B cell (primary cell): ENCODE results near the gene TMED7. TPM values are rescaled to one million over a fixed set of nuclear protein-coding genes. Genes with fewer than 3 reads are reported as not detected.

Experiments used
- ATAC-seq: fragments of 200-7000 bp; cut with Tn5 transposase; one replicate; pipeline ENCODE4 v1.10.0; 2021; ENCODE audit warnings: low read depth, mild to moderate bottlenecking, moderate number of reproducible peaks, moderate library complexity
- CTCF ChIA-PET: fragments of 350-600 bp; sonication (Branson Sonifier 250); formaldehyde crosslinking; loops from one replicate; lab custom pipeline; 2021; ENCODE audit warnings: antibody characterized with exemption, inconsistent platforms; lab: Charles Lee
- POLR2A ChIA-PET: fragments of 350-600 bp; sonication (Branson Sonifier 250); formaldehyde crosslinking; loops from one replicate; lab custom pipeline; 2021; ENCODE audit warnings: antibody characterized with exemption; lab: Charles Lee
- DNase-seq: peaks from one replicate; pipeline ENCODE4 v3.0.0; 2013
- H2AFZ ChIP-seq: 2 replicates; pipeline ENCODE4 v1.6.1; 2012; ENCODE audit warnings: mild to moderate bottlenecking, low read depth, low read length; ENCODE audit not compliant: insufficient read depth, poor library complexity, severe bottlenecking
- H3K27ac ChIP-seq, 2 donors: 1 replicate in 1 of 2; 2 replicates in 1 of 2; pipeline ENCODE4 v1.5.1; 2012 to 2013; ENCODE audit warnings: low read length in 2 of 2, mild to moderate bottlenecking in 2 of 2, moderate library complexity in 1 of 2
- H3K27me3 ChIP-seq, 4 experiments: fragments of 200-600 bp in 1 of 4; sonication (generic) in 1 of 4; replicated peaks in 1 of 4; 1 replicate in 2 of 4; 2 replicates in 2 of 4; pipeline versions ENCODE4 v1.6.1 to v1.7.0; 2013 to 2016; ENCODE audit warnings: low read length in 3 of 4, mild to moderate bottlenecking in 2 of 4, mixed read lengths in 1 of 4, moderate library complexity in 1 of 4; ENCODE audit not compliant: insufficient read depth in 4 of 4, control insufficient read depth in 3 of 4; ENCODE audit errors: control extremely low read depth in 1 of 4
- H3K36me3 ChIP-seq, 2 experiments: replicated peaks in 1 of 2; 1 replicate in 1 of 2; 2 replicates in 1 of 2; pipeline versions ENCODE4 v1.6.1 to v1.7.1; 2013; ENCODE audit warnings: low read length in 1 of 2; ENCODE audit not compliant: insufficient read depth in 2 of 2, control insufficient read depth in 1 of 2; ENCODE audit errors: control extremely low read depth in 1 of 2, extremely low read depth in 1 of 2
- H3K4me1 ChIP-seq, 2 donors: fragments of 200-600 bp in 1 of 2; sonication (generic) in 1 of 2; 1 replicate in 1 of 2; 2 replicates in 1 of 2; pipeline versions ENCODE4 v1.5.1 to v1.6.1; 2013 to 2017; ENCODE audit warnings: low read length in 2 of 2; ENCODE audit not compliant: control insufficient read depth in 2 of 2, insufficient read depth in 2 of 2
- H3K4me2 ChIP-seq: replicated peaks from 2 replicates; pipeline ENCODE3; 2012; ENCODE audit warnings: mild to moderate bottlenecking, low read depth, low read length; ENCODE audit not compliant: poor library complexity, severe bottlenecking
- H3K4me3 ChIP-seq, 5 experiments: fragments of 200-600 bp in 1 of 5; sonication (generic) in 1 of 5; 1 replicate in 3 of 5; 2 replicates in 2 of 5; pipeline versions ENCODE4 v1.5.1 to v1.7.0; 2011 to 2016; ENCODE audit warnings: low read length in 4 of 5, mild to moderate bottlenecking in 4 of 5, low read depth in 2 of 5, control low read depth in 1 of 5, moderate library complexity in 1 of 5; ENCODE audit not compliant: insufficient read depth in 1 of 5; ENCODE audit errors: control extremely low read depth in 1 of 5, extremely low read depth in 1 of 5
- H3K79me2 ChIP-seq: fragments of 200-600 bp; sonication (generic); one replicate; pipeline ENCODE4 v1.6.0; 2016; ENCODE audit warnings: low read length; ENCODE audit not compliant: control insufficient read depth, insufficient read depth
- H3K9ac ChIP-seq: fragments of 200-600 bp; sonication (generic); 2 replicates; pipeline ENCODE4 v1.6.1; 2017; ENCODE audit warnings: mild to moderate bottlenecking, low read length, moderate library complexity
- H3K9me3 ChIP-seq, 3 donors: one replicate each; pipeline versions ENCODE4 v1.6.1 to v1.7.1; 2013; ENCODE audit warnings: low read length in 2 of 3; ENCODE audit not compliant: control insufficient read depth in 2 of 3, insufficient read depth in 1 of 3; ENCODE audit errors: control extremely low read depth in 1 of 3
- H4K20me1 ChIP-seq: 2 replicates; pipeline ENCODE4 v1.6.0; 2012; ENCODE audit warnings: mild to moderate bottlenecking, low read length; ENCODE audit not compliant: insufficient read depth, control insufficient read depth, poor library complexity, severe bottlenecking
- H3K27ac Mint-ChIP-seq: one replicate; pipeline ENCODE4 v1.8.0; 2021; ENCODE audit warnings: mixed read lengths
- H3K27me3 Mint-ChIP-seq: one replicate; pipeline ENCODE4 v1.8.0; 2021; ENCODE audit warnings: mixed read lengths
- H3K4me1 Mint-ChIP-seq: one replicate; pipeline ENCODE4 v1.8.0; 2021; ENCODE audit warnings: mixed read lengths
- H3K4me3 Mint-ChIP-seq: one replicate; pipeline ENCODE4 v1.8.0; 2021; ENCODE audit warnings: mixed read lengths
- H3K9me3 Mint-ChIP-seq: one replicate; pipeline ENCODE4 v1.8.0; 2022; ENCODE audit warnings: mixed read lengths; ENCODE audit not compliant: insufficient read depth
- CTCF ChIP-seq: fragments of 200-600 bp; IDR thresholded peaks from one replicate; pipeline ENCODE4 v1.8.0; 2022; ENCODE audit warnings: antibody characterized with exemption, mild to moderate bottlenecking
- EZH2 ChIP-seq: IDR thresholded peaks from 2 replicates; pipeline ENCODE4 v1.6.1; 2012; ENCODE audit warnings: borderline replicate concordance, low read depth, mild to moderate bottlenecking, moderate library complexity, low read length; ENCODE audit not compliant: insufficient read depth, poor library complexity, severe bottlenecking
- WGBS: methylation state at CpG from one replicate; pipeline ENCODE4 v1.1.5; 2013; ENCODE audit warnings: missing lambda C conversion rate; ENCODE audit not compliant: insufficient coverage; 5-methylcytosine and 5-hydroxymethylcytosine counted together
- intact Hi-C: fragments of 100-400 bp; cut with micrococcal nuclease; formaldehyde crosslinking; loops from one replicate; pipeline ENCODE4 v1.10.0; 2022
- polyA plus RNA-seq: library from polyadenylated mRNA; depleted of rRNA; stranded (reverse); fragments of >200 nt; gene quantifications from 2 replicates; pipeline ENCODE4 v1.2.3, GENCODE V29; 2012
- total RNA-seq, 2 donors: library from RNA; stranded (reverse); fragments of 120-200 nt in 1 of 2; gene quantifications; 1 replicate in 1 of 2; 2 replicates in 1 of 2; pipeline versions ENCODE4 v1.2.3 to v1.2.4, GENCODE V29; 2013 to 2022

Gene TMED7
- total and polyA plus RNA-seq, 2 donors (not counting 1 experiment from before 2014, with no cell fraction given) = 17.3 to 40.4 TPM

GRCh38 chr5:115616892-115617291 lies 8.9 kb downstream of the TMED7 start:
- no CpG with 5 or more reads among the region's 1 CpG for whole genome bisulfite sequencing
- Mint-ChIP-seq H3K27me3 (no peaks in the 10 kb centered on the region), H3K27ac (no peak overlapping the region), H3K9me3 (no peaks in the 10 kb centered on the region), H3K4me1 (peaks cover 8% of the 10 kb centered on the region), H3K4me3 (no peak overlapping the region)
- Histone ChIP-seq H3K4me2 (no peak overlapping the region), H3K79me2 (peaks cover 4% of the 10 kb centered on the region), H3K4me3 (no peak overlapping the region), H3K9me3 (no peaks in the 10 kb centered on the region), H3K9ac (no peak overlapping the region), H4K20me1 (peaks cover 5% of the 10 kb centered on the region), H3K27me3 (no peaks in the 10 kb centered on the region), H3K4me1 (no peaks in the 10 kb centered on the region), H3K36me3 (peaks cover 6 to 49% of the 10 kb centered on the region in 2 experiments), H3K27ac (no peak overlapping the region), H2AFZ (no peak overlapping the region)
- no peak for TF ChIP-seq CTCF
- no peak for TF ChIP-seq EZH2
- CTCF ChIA-PET = interaction anchor here (0.9 to 1.0 kb wide), 2 partner anchors 8 to 16 kb away, joined by 3 read pairs; no protein-coding TSS in a partner anchor
- POLR2A ChIA-PET = no interaction called here
- no peak for DNase-seq
- no peak for ATAC-seq
- intact Hi-C loops = no loop called here

GRCh38 chr5:115616472-115616871 lies 9.4 kb downstream of the TMED7 start:
- Mint-ChIP-seq H3K4me3 (no peak overlapping the region), H3K9me3 (no peaks in the 10 kb centered on the region), H3K4me1 (peaks cover 6% of the 10 kb centered on the region), H3K27ac (peak overlapping the region; percentile 10), H3K27me3 (no peaks in the 10 kb centered on the region)
- H4K20me1 ChIP-seq = peaks cover 2% of the 10 kb centered on the region
- H3K27me3 ChIP-seq = no peaks in the 10 kb centered on the region
- no peaks in the 10 kb centered on the region for H3K9me3 ChIP-seq
- no peak overlapping the region for H2AFZ ChIP-seq
- no peak overlapping the region for H3K4me2 ChIP-seq
- peaks cover 6 to 49% of the 10 kb centered on the region in 2 experiments for H3K36me3 ChIP-seq
- no peak overlapping the region for H3K27ac ChIP-seq
- intact Hi-C loops = no loop called here
- ChIA-PET POLR2A (no interaction called here), CTCF (interaction anchor here (0.9 to 1.0 kb wide), 2 partner anchors 9 to 15 kb away, joined by 3 read pairs; no protein-coding TSS in a partner anchor)
- H3K79me2 ChIP-seq = peaks cover 2% of the 10 kb centered on the region
- ATAC-seq (no peak), DNase-seq (no peak)
- TF ChIP-seq EZH2 = no peak
- no peak for TF ChIP-seq CTCF
- no peaks in the 10 kb centered on the region for H3K4me1 ChIP-seq
- no peak overlapping the region for H3K4me3 ChIP-seq
- H3K9ac ChIP-seq = no peak overlapping the region
